Hepatocyte (in vitro differentiated cells): Measurements from ENCODE around the gene RPL27A. TPM values are rescaled to one million over a fixed set of nuclear protein-coding genes. Genes with fewer than 3 reads are reported as not detected.

ENCODE experiments used
- DNase-seq: peaks from one replicate; pipeline ENCODE4 v3.0.0-alpha.2; 2016; ENCODE audit warnings: low spot score
- H2AFZ ChIP-seq: fragments of 200-600 bp; sonication (generic); 2 replicates; pipeline ENCODE4 v1.6.0; 2016; ENCODE audit warnings: antibody characterized with exemption, mild to moderate bottlenecking
- H3K27ac ChIP-seq: fragments of 200-600 bp; sonication (generic); 2 replicates; pipeline ENCODE4 v1.5.1; 2016; ENCODE audit warnings: mild to moderate bottlenecking
- H3K27me3 ChIP-seq: fragments of 200-600 bp; sonication (generic); 2 replicates; pipeline ENCODE4 v1.6.1; 2016
- H3K36me3 ChIP-seq: fragments of 200-600 bp; sonication (generic); replicated peaks from 2 replicates; pipeline ENCODE4 v1.5.1; 2016; ENCODE audit warnings: low read depth; ENCODE audit not compliant: insufficient read depth
- H3K4me1 ChIP-seq: fragments of 200-600 bp; sonication (generic); 2 replicates; pipeline ENCODE4 v1.5.1; 2016; ENCODE audit warnings: mild to moderate bottlenecking, moderate library complexity; ENCODE audit not compliant: insufficient read depth
- H3K4me2 ChIP-seq: fragments of 200-600 bp; sonication (generic); 2 replicates; pipeline ENCODE4 v1.6.0; 2016
- H3K4me3 ChIP-seq: fragments of 200-600 bp; sonication (generic); 2 replicates; pipeline ENCODE4 v1.5.1; 2016; ENCODE audit warnings: mild to moderate bottlenecking
- H3K79me2 ChIP-seq: fragments of 200-600 bp; sonication (generic); 2 replicates; pipeline ENCODE4 v1.6.0; 2017; ENCODE audit warnings: mild to moderate bottlenecking
- H3K9me2 ChIP-seq: fragments of 200-600 bp; sonication (generic); replicated peaks from 2 replicates; pipeline ENCODE4 v1.6.0; 2017; ENCODE audit warnings: mild to moderate bottlenecking; ENCODE audit not compliant: insufficient read depth
- H3K9me3 ChIP-seq: fragments of 200-600 bp; sonication (generic); 2 replicates; pipeline ENCODE4 v1.5.1; 2016; ENCODE audit warnings: low read depth, mild to moderate bottlenecking
- H4K20me1 ChIP-seq: fragments of 200-600 bp; sonication (generic); 2 replicates; pipeline ENCODE4 v1.6.0; 2016; ENCODE audit warnings: mild to moderate bottlenecking; ENCODE audit not compliant: insufficient read depth, poor library complexity, severe bottlenecking
- CTCF ChIP-seq: fragments of 200-600 bp; sonication (generic); IDR thresholded peaks from 2 replicates; pipeline ENCODE4 v1.5.1; 2016; ENCODE audit warnings: antibody characterized with exemption, mild to moderate bottlenecking; ENCODE audit not compliant: poor library complexity
- EZH2 ChIP-seq: fragments of 200-600 bp; sonication (generic); IDR thresholded peaks from 2 replicates; pipeline ENCODE4 v1.6.1; 2016; ENCODE audit warnings: antibody characterized with exemption, mild to moderate bottlenecking, borderline replicate concordance
- EZH2phosphoT487 ChIP-seq: fragments of 200-600 bp; sonication (generic); IDR thresholded peaks from one replicate; pipeline ENCODE4 v1.6.1; 2018; ENCODE audit warnings: antibody characterized with exemption, mild to moderate bottlenecking, low read depth, moderate library complexity; ENCODE audit not compliant: unreplicated experiment, severe bottlenecking
- WGBS: methylation state at CpG from one replicate; pipeline ENCODE4 v1.1.6; 2016; ENCODE audit warnings: low lambda C conversion rate; ENCODE audit errors: missing lambda C conversion rate; 5-methylcytosine and 5-hydroxymethylcytosine counted together
- polyA plus RNA-seq: library from polyadenylated mRNA; unstranded; fragments of >200 nt; fragmentation: Nextera tagmentation; extraction: Ambion mirVana; gene quantifications from 2 replicates; pipeline ENCODE4 v1.2.1, GENCODE V29; 2016
- total RNA-seq: library from RNA; depleted of rRNA; stranded (reverse); fragments of >200 nt; gene quantifications from 2 replicates; pipeline ENCODE4 v1.2.3, GENCODE V29; 2014

The RPL27A gene
- total and polyA plus RNA-seq, 2 experiments from 2014 or later: 803 to 818 TPM

GRCh38 chr11:8692417-8692816 lies 9.8 kb downstream of the RPL27A start:
- Histone ChIP-seq H3K4me2 (no peak overlapping the region), H3K27ac (no peak overlapping the region), H3K9me2 (no peaks in the 10 kb centered on the region), H3K27me3 (no peaks in the 10 kb centered on the region), H3K4me3 (no peak overlapping the region), H3K79me2 (peaks cover 6% of the 10 kb centered on the region), H3K9me3 (no peaks in the 10 kb centered on the region), H2AFZ (no peak overlapping the region), H3K4me1 (peaks cover 10% of the 10 kb centered on the region), H4K20me1 (no peaks in the 10 kb centered on the region), H3K36me3 (no peaks in the 10 kb centered on the region)
- TF ChIP-seq EZH2phosphoT487: no peak
- TF ChIP-seq EZH2: no peak
- TF ChIP-seq CTCF: no peak
- no peak for DNase-seq
- 77% methylated on average over 3 of the region's 3 CpGs for WGBS

GRCh38 chr11:8693010-8693551 lies 10.5 kb downstream of the RPL27A start:
- Histone ChIP-seq H3K36me3 (no peaks in the 10 kb centered on the region), H3K27ac (no peak overlapping the region), H3K9me3 (no peaks in the 10 kb centered on the region), H3K27me3 (no peaks in the 10 kb centered on the region), H3K4me2 (no peak overlapping the region), H3K4me1 (peaks cover 3% of the 10 kb centered on the region), H4K20me1 (no peaks in the 10 kb centered on the region), H3K4me3 (no peak overlapping the region), H3K79me2 (peaks cover 6% of the 10 kb centered on the region), H3K9me2 (no peaks in the 10 kb centered on the region), H2AFZ (no peak overlapping the region)
- no peak for DNase-seq
- WGBS: 92% methylated on average over 6 of the region's 6 CpGs
- TF ChIP-seq EZH2phosphoT487 (no peak), EZH2 (no peak), CTCF (no peak)

- 94% methylated on average over 7 of the region's 7 CpGs for WGBS
- no peak for TF ChIP-seq EZH2phosphoT487
- TF ChIP-seq CTCF: no peak
- TF ChIP-seq EZH2: no peak
- Histone ChIP-seq H3K9me3 (no peaks in the 10 kb centered on the region), H3K4me2 (no peak overlapping the region), H4K20me1 (no peaks in the 10 kb centered on the region), H3K9me2 (no peaks in the 10 kb centered on the region), H3K4me1 (no peaks in the 10 kb centered on the region), H3K36me3 (no peaks in the 10 kb centered on the region), H2AFZ (no peak overlapping the region), H3K27me3 (no peaks in the 10 kb centered on the region), H3K27ac (no peak overlapping the region), H3K4me3 (no peak overlapping the region), H3K79me2 (peaks cover 6% of the 10 kb centered on the region)
- DNase-seq: no peak
These were observed 11.0 kb downstream of the RPL27A start for GRCh38 chr11:8693555-8693954.

GRCh38 chr11:8694137-8694536 lies 11.5 kb downstream of the RPL27A start:
- Histone ChIP-seq H4K20me1 (no peaks in the 10 kb centered on the region), H3K9me3 (no peaks in the 10 kb centered on the region), H3K27ac (no peak overlapping the region), H3K9me2 (no peaks in the 10 kb centered on the region), H2AFZ (no peak overlapping the region), H3K27me3 (no peaks in the 10 kb centered on the region), H3K4me2 (no peak overlapping the region), H3K4me3 (no peak overlapping the region), H3K4me1 (peaks cover 5% of the 10 kb centered on the region), H3K36me3 (no peaks in the 10 kb centered on the region), H3K79me2 (peaks cover 6% of the 10 kb centered on the region)
- TF ChIP-seq CTCF (no peak), EZH2 (no peak)
- WGBS: 86% methylated on average over 5 of the region's 5 CpGs
- DNase-seq: no peak
